Neuronal stem cell (in vitro differentiated cells): Measurements from ENCODE around the gene CLEC16A.
A peak's percentile ranks its signal among the peaks of the same experiment; 100 is the strongest.

Experiments
- DNase-seq: peaks from one replicate; pipeline ENCODE4 v3.0.0-alpha.2; 2013; ENCODE audit warnings: low spot score
- H2AFZ ChIP-seq: one replicate; pipeline ENCODE4 v1.6.1; 2013; ENCODE audit warnings: mild to moderate bottlenecking, low read length, inconsistent platforms
- H2AK5ac ChIP-seq: 2 replicates; pipeline ENCODE4 v1.6.1; 2013; ENCODE audit warnings: low read depth, mild to moderate bottlenecking, inconsistent platforms, low read length, moderate library complexity, mixed read lengths
- H2BK120ac ChIP-seq: 2 replicates; pipeline ENCODE4 v1.6.1; 2013; ENCODE audit warnings: low read depth, mild to moderate bottlenecking, inconsistent platforms, low read length, moderate library complexity, mixed read lengths
- H2BK12ac ChIP-seq: one replicate; pipeline ENCODE4 v1.6.1; 2013; ENCODE audit warnings: low read length, inconsistent platforms
- H2BK15ac ChIP-seq: 2 replicates; pipeline ENCODE4 v1.6.1; 2013; ENCODE audit warnings: mild to moderate bottlenecking, low read length, inconsistent platforms, mixed read lengths
- H2BK5ac ChIP-seq: one replicate; pipeline ENCODE4 v1.6.1; 2013; ENCODE audit warnings: inconsistent platforms, mild to moderate bottlenecking, low read length, moderate library complexity
- H3K14ac ChIP-seq: one replicate; pipeline ENCODE4 v1.6.1; 2013; ENCODE audit warnings: low read length, inconsistent platforms
- H3K18ac ChIP-seq: 2 replicates; pipeline ENCODE4 v1.6.1; 2013; ENCODE audit warnings: low read length, inconsistent platforms
- H3K23ac ChIP-seq: 2 replicates; pipeline ENCODE4 v1.6.1; 2013; ENCODE audit warnings: low read depth, mild to moderate bottlenecking, mixed read lengths, low read length, inconsistent platforms; ENCODE audit not compliant: poor library complexity
- H3K27ac ChIP-seq: replicated peaks from 3 replicates; pipeline ENCODE4 v1.5.1; 2013; ENCODE audit warnings: low read length, inconsistent platforms
- H3K27me3 ChIP-seq, 3 experiments: 2 replicates each; pipeline ENCODE4 v1.6.1; 2013; ENCODE audit warnings: low read length in 3 of 3, mild to moderate bottlenecking in 2 of 3, inconsistent platforms in 1 of 3, low read depth in 1 of 3, mixed read lengths in 1 of 3, moderate library complexity in 1 of 3; ENCODE audit not compliant: control insufficient read depth in 3 of 3, insufficient read depth in 3 of 3
- H3K36me3 ChIP-seq, 2 donors: replicated peaks in 1 of 2; 2 replicates each; pipeline ENCODE4 v1.6.1; 2013; ENCODE audit warnings: low read length in 2 of 2; ENCODE audit not compliant: control insufficient read depth in 2 of 2, insufficient read depth in 2 of 2
- H3K4ac ChIP-seq: 2 replicates; pipeline ENCODE4 v1.6.1; 2013; ENCODE audit warnings: inconsistent platforms, mild to moderate bottlenecking, low read length, moderate library complexity
- H3K4me1 ChIP-seq, 2 donors: 1 replicate in 1 of 2; 2 replicates in 1 of 2; pipeline ENCODE4 v1.6.1; 2013; ENCODE audit warnings: low read length in 2 of 2, low read depth in 1 of 2; ENCODE audit not compliant: control insufficient read depth in 2 of 2, insufficient read depth in 1 of 2
- H3K4me2 ChIP-seq: one replicate; pipeline ENCODE4 v1.6.1; 2013; ENCODE audit warnings: mild to moderate bottlenecking, low read length, inconsistent platforms; ENCODE audit not compliant: insufficient read depth, poor library complexity, severe bottlenecking
- H3K4me3 ChIP-seq, 2 donors: 2 replicates each; pipeline ENCODE4 v1.5.1; 2013; ENCODE audit warnings: low read length in 2 of 2, mild to moderate bottlenecking in 2 of 2, inconsistent platforms in 1 of 2, moderate library complexity in 1 of 2
- H3K79me1 ChIP-seq: one replicate; pipeline ENCODE4 v1.6.1; 2013; ENCODE audit warnings: low read depth, mild to moderate bottlenecking, inconsistent platforms, low read length, moderate library complexity
- H3K9ac ChIP-seq: one replicate; pipeline ENCODE4 v1.6.1; 2013; ENCODE audit warnings: mild to moderate bottlenecking, low read depth, low read length, inconsistent platforms; ENCODE audit not compliant: poor library complexity
- H3K9me3 ChIP-seq, 2 donors: replicated peaks in 1 of 2; 2 replicates each; pipeline versions ENCODE3 to v1.6.1; 2013; ENCODE audit warnings: low read length in 2 of 2, mild to moderate bottlenecking in 2 of 2, inconsistent platforms in 1 of 2, low read depth in 1 of 2, mixed read lengths in 1 of 2, moderate library complexity in 1 of 2; ENCODE audit not compliant: control insufficient read depth in 2 of 2, insufficient read depth in 1 of 2
- H4K8ac ChIP-seq: one replicate; pipeline ENCODE4 v1.6.1; 2013; ENCODE audit warnings: low read depth, mild to moderate bottlenecking, inconsistent platforms, low read length, moderate library complexity
- H4K91ac ChIP-seq: one replicate; pipeline ENCODE4 v1.6.1; 2013; ENCODE audit warnings: low read length, low read depth, mild to moderate bottlenecking, inconsistent platforms; ENCODE audit not compliant: poor library complexity
- WGBS, 2 donors: extraction: QIAGEN DNeasy Blood & Tissue Kit; methylation state at CpG; one replicate each; pipeline ENCODE4 v1.1.7; 2013; ENCODE audit warnings: missing lambda C conversion rate in 2 of 2, mixed read lengths in 1 of 2; ENCODE audit not compliant: insufficient read length in 2 of 2, insufficient replicate concordance in 1 of 2; ENCODE audit errors: extremely low coverage in 2 of 2; 5-methylcytosine and 5-hydroxymethylcytosine counted together

CLEC16A gene

DNA sequence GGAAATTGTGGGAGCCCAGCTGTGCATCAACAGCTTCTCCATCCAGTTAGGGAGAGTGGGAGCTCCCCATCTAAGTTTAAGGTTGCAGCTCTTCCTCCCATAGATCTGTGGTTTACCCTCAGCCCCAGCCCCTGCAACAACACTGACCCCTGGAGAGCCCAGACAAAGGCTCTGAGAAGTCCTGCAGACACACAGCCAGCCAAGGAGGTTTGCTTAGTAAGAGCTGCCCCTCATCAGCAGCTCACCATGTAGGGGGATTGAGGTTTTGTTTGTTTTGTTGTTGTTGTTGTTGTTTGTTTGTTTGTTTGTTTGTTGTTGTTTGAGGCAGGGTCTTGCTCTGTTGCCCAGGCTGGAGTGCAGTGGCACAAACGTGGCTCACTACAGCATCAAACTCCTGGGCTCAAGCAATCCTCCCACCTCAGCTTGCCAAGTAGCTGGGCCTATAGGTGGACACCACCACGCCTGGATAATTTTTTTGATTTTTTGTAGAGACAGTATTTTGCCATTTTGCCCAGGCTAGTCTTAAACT lies 138.6 kb downstream of the CLEC16A start:
- no peak overlapping the region for H2BK15ac ChIP-seq
- no peak overlapping the region for H4K91ac ChIP-seq
- H3K4ac ChIP-seq = no peak overlapping the region
- H3K4me3 ChIP-seq = no peak overlapping the region
- no peak overlapping the region for H4K8ac ChIP-seq
- no peaks in the 10 kb centered on the region for H3K79me1 ChIP-seq
- no peak overlapping the region for H3K18ac ChIP-seq
- no peak overlapping the region for H3K4me2 ChIP-seq
- no peaks in the 10 kb centered on the region for H3K9me3 ChIP-seq
- H2AK5ac ChIP-seq = no peak overlapping the region
- no peak overlapping the region for H3K23ac ChIP-seq
- H3K36me3 ChIP-seq = peaks cover 0 to 3% of the 10 kb centered on the region in 2 donors
- H2AFZ ChIP-seq = no peak overlapping the region
- no peak overlapping the region for H2BK120ac ChIP-seq
- peaks cover 2 to 15% of the 10 kb centered on the region in 2 donors for H3K4me1 ChIP-seq
- no peak overlapping the region for H3K9ac ChIP-seq
- H2BK12ac ChIP-seq = no peak overlapping the region
- H3K27ac ChIP-seq = no peak overlapping the region
- H3K14ac ChIP-seq = no peak overlapping the region
- H2BK5ac ChIP-seq = no peak overlapping the region
- WGBS, 2 donors = no CpG with 5 or more reads among the region's 2 CpGs
- H3K27me3 ChIP-seq = no peaks in the 10 kb centered on the region
- DNase-seq = no peak

DNA sequence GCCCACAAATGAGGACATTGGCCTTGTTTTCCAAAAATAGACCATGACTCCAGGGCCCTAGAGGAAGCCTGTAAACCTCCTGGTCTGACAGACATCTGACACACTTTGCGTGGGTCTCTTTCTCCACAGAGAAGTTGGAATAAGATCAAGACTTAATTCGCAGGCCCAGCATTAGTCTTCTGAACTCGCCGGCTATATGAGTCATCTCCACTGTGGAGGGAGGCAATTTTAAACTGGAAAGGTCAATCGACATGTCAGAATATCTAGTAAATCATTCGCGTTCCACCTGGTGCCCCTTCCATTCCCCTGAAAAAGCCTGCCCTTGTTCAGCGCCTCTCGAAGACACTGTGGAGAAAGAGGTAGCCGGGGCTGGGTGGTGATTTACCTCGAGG lies 140.1 kb downstream of the CLEC16A start:
- H3K14ac ChIP-seq = no peak overlapping the region
- peaks cover 0 to 3% of the 10 kb centered on the region in 2 donors for H3K36me3 ChIP-seq
- no peak overlapping the region for H3K4me2 ChIP-seq
- WGBS, 2 donors = no CpG with 5 or more reads among the region's 11 CpGs
- H3K23ac ChIP-seq = no peak overlapping the region
- no peak overlapping the region for H2BK120ac ChIP-seq
- peaks cover 2 to 19% of the 10 kb centered on the region in 2 donors for H3K4me1 ChIP-seq
- H2AFZ ChIP-seq = no peak overlapping the region
- H3K18ac ChIP-seq = no peak overlapping the region
- no peak overlapping the region for H4K8ac ChIP-seq
- no peaks in the 10 kb centered on the region for H3K79me1 ChIP-seq
- DNase-seq = no peak
- no peaks in the 10 kb centered on the region for H3K27me3 ChIP-seq
- H3K4me3 ChIP-seq = no peak overlapping the region
- H4K91ac ChIP-seq = no peak overlapping the region
- H3K4ac ChIP-seq = no peak overlapping the region
- no peak overlapping the region for H2BK12ac ChIP-seq
- H3K27ac ChIP-seq = no peak overlapping the region
- H3K9me3 ChIP-seq = no peaks in the 10 kb centered on the region
- H3K9ac ChIP-seq = no peak overlapping the region
- H2BK5ac ChIP-seq = no peak overlapping the region
- H2BK15ac ChIP-seq = no peak overlapping the region
- H2AK5ac ChIP-seq = no peak overlapping the region

DNA sequence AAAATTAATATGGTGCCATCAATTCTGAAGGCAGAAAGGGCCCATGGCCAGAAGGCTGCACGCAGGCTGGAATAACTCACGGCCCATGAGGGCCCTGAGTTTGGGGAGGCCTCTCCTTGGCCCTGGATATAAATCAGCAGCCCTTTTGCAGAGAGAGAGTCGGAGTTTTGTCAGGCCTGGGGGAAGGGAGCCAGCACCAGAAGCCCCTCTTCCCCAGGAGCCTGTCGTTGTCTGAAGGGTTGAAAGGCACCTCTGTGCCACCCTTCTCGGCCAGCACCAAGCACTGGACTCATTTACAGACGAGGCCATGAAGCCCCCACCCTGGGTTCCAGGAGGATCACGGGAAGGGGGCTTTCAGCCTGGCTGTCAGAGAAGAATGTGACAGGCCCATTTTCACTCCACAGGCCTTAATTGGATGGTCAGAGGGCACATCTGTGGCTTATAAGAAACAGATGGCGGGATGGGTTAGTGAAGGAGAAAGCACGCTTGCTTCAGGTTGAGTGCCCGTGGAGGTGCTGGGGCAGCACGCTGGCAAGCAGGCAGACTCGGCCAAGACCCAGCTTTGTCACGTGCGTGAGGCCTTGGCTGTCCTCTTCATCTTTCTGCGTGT lies 140.6 kb downstream of the CLEC16A start:
- H2BK120ac ChIP-seq = no peak overlapping the region
- peak overlapping the region; percentile 77 for H3K18ac ChIP-seq
- no peaks in the 10 kb centered on the region for H3K9me3 ChIP-seq
- H2BK15ac ChIP-seq = no peak overlapping the region
- H3K9ac ChIP-seq = no peak overlapping the region
- H3K23ac ChIP-seq = no peak overlapping the region
- no peaks in the 10 kb centered on the region for H3K27me3 ChIP-seq
- no peak overlapping the region for H3K27ac ChIP-seq
- no peak overlapping the region for H3K14ac ChIP-seq
- no peak overlapping the region for H2AFZ ChIP-seq
- peaks cover 2 to 19% of the 10 kb centered on the region in 2 donors for H3K4me1 ChIP-seq
- H3K4me3 ChIP-seq = no peak overlapping the region
- no CpG with 5 or more reads among the region's 15 CpGs for WGBS, 2 donors
- H3K4me2 ChIP-seq = no peak overlapping the region
- peak overlapping the region; percentile 17 for H2BK5ac ChIP-seq
- H3K4ac ChIP-seq = no peak overlapping the region
- no peak for DNase-seq
- H3K36me3 ChIP-seq = peaks cover 0 to 3% of the 10 kb centered on the region in 2 donors
- peak overlapping the region; percentile 34 for H2AK5ac ChIP-seq
- no peak overlapping the region for H2BK12ac ChIP-seq
- no peaks in the 10 kb centered on the region for H3K79me1 ChIP-seq
- H4K8ac ChIP-seq = no peak overlapping the region
- no peak overlapping the region for H4K91ac ChIP-seq

DNA sequence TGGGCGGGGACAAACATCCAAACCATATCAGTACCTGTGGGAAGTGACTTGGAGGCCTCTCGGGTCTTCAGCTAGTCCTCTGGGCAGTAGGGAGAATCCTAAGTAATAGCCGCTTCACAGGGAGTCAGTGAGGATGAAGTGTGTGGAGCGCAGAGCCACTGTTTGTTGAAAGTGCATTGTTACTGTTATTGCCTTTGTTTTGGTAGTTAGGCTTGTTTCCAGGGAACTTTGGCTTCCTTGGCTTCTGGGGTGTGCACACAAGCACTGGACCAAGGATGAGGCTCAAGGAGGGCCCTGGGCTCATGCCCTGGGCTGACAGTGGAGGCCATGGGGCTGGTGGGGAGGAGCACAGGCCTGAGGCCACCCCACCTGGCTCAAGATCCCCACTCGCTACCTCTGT lies 141.6 kb downstream of the CLEC16A start:
- H3K23ac ChIP-seq = no peak overlapping the region
- no peak overlapping the region for H2BK15ac ChIP-seq
- WGBS, 2 donors = no CpG with 5 or more reads among the region's 5 CpGs
- H2BK12ac ChIP-seq = no peak overlapping the region
- no peak overlapping the region for H3K4me3 ChIP-seq
- peaks cover 2 to 19% of the 10 kb centered on the region in 2 donors for H3K4me1 ChIP-seq
- peak overlapping the region; percentile 54 for H3K18ac ChIP-seq
- H3K4me2 ChIP-seq = no peak overlapping the region
- no peaks in the 10 kb centered on the region for H3K79me1 ChIP-seq
- H4K8ac ChIP-seq = no peak overlapping the region
- H2BK5ac ChIP-seq = no peak overlapping the region
- no peak overlapping the region for H3K14ac ChIP-seq
- no peak overlapping the region for H3K9ac ChIP-seq
- peaks cover 0 to 3% of the 10 kb centered on the region in 2 donors for H3K36me3 ChIP-seq
- H2AFZ ChIP-seq = no peak overlapping the region
- H2BK120ac ChIP-seq = no peak overlapping the region
- H3K27ac ChIP-seq = no peak overlapping the region
- H2AK5ac ChIP-seq = peak overlapping the region; percentile 23
- no peak overlapping the region for H3K4ac ChIP-seq
- no peak overlapping the region for H4K91ac ChIP-seq
- DNase-seq = no peak
- no peaks in the 10 kb centered on the region for H3K9me3 ChIP-seq
- H3K27me3 ChIP-seq = no peaks in the 10 kb centered on the region
